Kidney tubule cell (primary cell): ENCODE measurements around the gene HAO2.

Source experiments
- DNase-seq: peaks from one replicate; pipeline ENCODE4 v3.0.0-alpha.2; 2018; ENCODE audit warnings: low spot score

Gene HAO2

DNA sequence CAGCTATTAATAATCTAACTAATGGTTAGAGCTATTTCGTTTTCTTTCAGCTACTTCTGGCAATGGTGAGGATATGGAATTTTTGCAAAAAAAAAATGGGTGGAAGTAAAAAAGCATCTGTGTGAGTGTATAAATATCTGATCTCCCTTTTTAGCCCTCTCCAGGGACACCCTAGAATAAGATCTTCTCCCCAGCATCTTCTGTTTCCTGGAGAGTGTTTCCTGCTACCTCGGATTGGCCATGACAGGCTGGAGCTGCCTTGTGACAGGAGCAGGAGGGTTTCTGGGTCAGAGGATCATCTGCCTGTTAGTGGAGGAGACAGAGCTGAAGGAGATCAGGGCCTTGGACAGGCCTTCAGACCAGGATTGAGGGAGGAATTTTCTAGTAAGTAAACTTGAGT lies 70.2 kb downstream of the HAO2 start:
- DNase-seq, result no peak

DNA sequence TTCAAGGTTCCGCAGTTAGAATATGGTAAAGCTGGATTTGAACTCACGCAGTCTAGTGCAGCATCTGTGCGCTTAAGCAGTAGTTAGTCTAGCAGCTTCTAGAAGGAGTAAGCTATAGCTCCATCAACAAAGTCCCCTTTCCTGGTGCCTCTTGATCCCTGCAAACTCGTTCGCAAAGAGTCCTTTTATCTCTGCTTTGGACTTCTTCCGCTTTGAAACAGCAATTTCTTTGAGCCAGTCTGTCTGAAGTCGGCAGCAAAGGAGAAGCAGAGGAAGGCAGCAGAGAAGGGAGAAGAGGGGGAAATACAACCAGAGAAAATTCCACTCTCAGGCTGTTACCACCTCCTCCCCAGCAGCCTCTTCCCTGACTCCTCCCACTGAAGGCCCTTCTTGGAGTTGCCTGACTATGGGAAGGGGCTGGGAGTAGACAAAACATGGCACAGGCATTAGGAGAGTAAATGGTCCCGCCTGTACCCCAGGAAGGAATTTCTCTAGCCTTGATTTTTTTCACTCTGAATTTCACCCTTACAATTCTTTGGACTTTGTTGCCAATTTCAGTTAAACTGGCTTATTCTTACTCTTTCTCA lies 72.2 kb downstream of the HAO2 start:
- no peak for DNase-seq

DNA sequence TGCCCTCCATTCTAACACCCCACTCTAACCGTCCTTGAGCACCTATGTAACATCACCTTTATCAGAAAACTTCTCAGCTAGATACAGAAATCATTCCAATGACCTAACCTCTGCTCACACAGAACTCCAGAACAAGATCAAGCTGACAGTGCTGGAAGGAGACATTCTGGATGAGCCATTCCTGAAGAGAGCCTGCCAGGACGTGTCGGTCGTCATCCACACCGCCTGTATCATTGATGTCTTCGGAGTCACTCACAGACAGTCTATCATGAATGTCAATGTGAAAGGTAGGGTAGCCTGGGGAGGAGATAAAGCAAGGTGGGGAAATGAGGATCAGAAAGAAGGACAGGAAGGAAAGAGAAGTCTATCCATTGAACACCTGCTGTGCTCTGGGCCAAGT lies 74.2 kb downstream of the HAO2 start:
- no peak for DNase-seq
